ENCODE data around the gene ZBTB20. TPM values are rescaled to one million over a fixed set of nuclear protein-coding genes. Genes with fewer than 3 reads are reported as not detected.
A peak's percentile ranks its signal among the peaks of the same experiment; 100 is the strongest.
"Not testable (repeated sequence)": the region's sequence is repeated elsewhere in the genome, so short reads cannot be mapped to it uniquely, and the experiment has no call there.

Gene ZBTB20
- total RNA-seq, 1 experiment from 2014 or later, result 0.62 TPM

GRCh38 chr3:115111632-115112031, 35.5 kb downstream of the ZBTB20 start:
- DNase-seq, result no peak
- no peak overlapping the region for H3K4me3 ChIP-seq (ENCODE audit: insufficient read depth, low read depth, low read length)

GRCh38 chr3:115110830-115111229, 36.3 kb downstream of the ZBTB20 start:
- no peak for DNase-seq
- no peak overlapping the region for H3K4me3 ChIP-seq (ENCODE audit: insufficient read depth, low read depth, low read length)
- no peaks in the 10 kb centered on the region for H3K36me3 ChIP-seq (replicated peaks; ENCODE audit: control insufficient read depth, insufficient read depth, low read length)
- no peaks in the 10 kb centered on the region for H3K27me3 ChIP-seq (ENCODE audit: control insufficient read depth, insufficient read depth, low read length)

More at GRCh38 chr3:115111632-115112031, 35.5 kb downstream of the ZBTB20 start:
- no peaks in the 10 kb centered on the region for H3K27me3 ChIP-seq (ENCODE audit: control insufficient read depth, insufficient read depth, low read length)
- H3K36me3 ChIP-seq (replicated peaks; ENCODE audit: control insufficient read depth, insufficient read depth, low read length), result no peaks in the 10 kb centered on the region

GRCh38 chr3:115110066-115110465, 37.0 kb downstream of the ZBTB20 start:
- DNase-seq; H3K4me3 ChIP-seq (ENCODE audit: insufficient read depth, low read depth, low read length); H3K27me3 ChIP-seq (ENCODE audit: control insufficient read depth, insufficient read depth, low read length); H3K36me3 ChIP-seq (replicated peaks; ENCODE audit: control insufficient read depth, insufficient read depth, low read length): not testable (repeated sequence)

GRCh38 chr3:115108614-115109013, 38.5 kb downstream of the ZBTB20 start:
- Histone ChIP-seq H3K4me3 (ENCODE audit: insufficient read depth, low read depth, low read length) (no peak overlapping the region), H3K36me3 (replicated peaks; ENCODE audit: control insufficient read depth, insufficient read depth, low read length) (no peaks in the 10 kb centered on the region), H3K27me3 (ENCODE audit: control insufficient read depth, insufficient read depth, low read length) (no peaks in the 10 kb centered on the region)
- DNase-seq, result no peak

- Histone ChIP-seq H3K36me3 (replicated peaks; ENCODE audit: control insufficient read depth, insufficient read depth, low read length) (no peaks in the 10 kb centered on the region), H3K4me3 (ENCODE audit: insufficient read depth, low read depth, low read length) (no peak overlapping the region), H3K27me3 (ENCODE audit: control insufficient read depth, insufficient read depth, low read length) (no peaks in the 10 kb centered on the region)
- DNase-seq, result no peak
Observed at GRCh38 chr3:115102046-115102445, 45.0 kb downstream of the ZBTB20 start.

GRCh38 chr3:115100806-115101205, 46.3 kb downstream of the ZBTB20 start:
- Histone ChIP-seq H3K27me3 (ENCODE audit: control insufficient read depth, insufficient read depth, low read length) (no peaks in the 10 kb centered on the region), H3K36me3 (replicated peaks; ENCODE audit: control insufficient read depth, insufficient read depth, low read length) (no peaks in the 10 kb centered on the region), H3K4me3 (ENCODE audit: insufficient read depth, low read depth, low read length) (no peak overlapping the region)
- no peak for DNase-seq

GRCh38 chr3:115099986-115100571, 47.0 kb downstream of the ZBTB20 start:
- Histone ChIP-seq H3K27me3 (ENCODE audit: control insufficient read depth, insufficient read depth, low read length) (no peaks in the 10 kb centered on the region), H3K4me3 (ENCODE audit: insufficient read depth, low read depth, low read length) (no peak overlapping the region), H3K36me3 (replicated peaks; ENCODE audit: control insufficient read depth, insufficient read depth, low read length) (no peaks in the 10 kb centered on the region)
- no peak for DNase-seq

- Histone ChIP-seq H3K27me3 (ENCODE audit: control insufficient read depth, insufficient read depth, low read length) (no peaks in the 10 kb centered on the region), H3K4me3 (ENCODE audit: insufficient read depth, low read depth, low read length) (no peak overlapping the region), H3K36me3 (replicated peaks; ENCODE audit: control insufficient read depth, insufficient read depth, low read length) (no peaks in the 10 kb centered on the region)
- no peak for DNase-seq
Observed at GRCh38 chr3:115099134-115099985, 47.7 kb downstream of the ZBTB20 start.

GRCh38 chr3:115098354-115099073, 48.6 kb downstream of the ZBTB20 start:
- no peak for DNase-seq
- no peaks in the 10 kb centered on the region for H3K27me3 ChIP-seq (ENCODE audit: control insufficient read depth, insufficient read depth, low read length)
- no peaks in the 10 kb centered on the region for H3K36me3 ChIP-seq (replicated peaks; ENCODE audit: control insufficient read depth, insufficient read depth, low read length)
- H3K4me3 ChIP-seq (ENCODE audit: insufficient read depth, low read depth, low read length), result no peak overlapping the region

- no peaks in the 10 kb centered on the region for H3K27me3 ChIP-seq (ENCODE audit: control insufficient read depth, insufficient read depth, low read length)
- no peaks in the 10 kb centered on the region for H3K36me3 ChIP-seq (replicated peaks; ENCODE audit: control insufficient read depth, insufficient read depth, low read length)
- DNase-seq, result no peak
- H3K4me3 ChIP-seq (ENCODE audit: insufficient read depth, low read depth, low read length), result no peak overlapping the region
Observed at GRCh38 chr3:115095236-115095635, 51.9 kb downstream of the ZBTB20 start.

- peak; percentile 15 for DNase-seq
- Histone ChIP-seq H3K4me3 (ENCODE audit: insufficient read depth, low read depth, low read length) (no peak overlapping the region), H3K27me3 (ENCODE audit: control insufficient read depth, insufficient read depth, low read length) (no peaks in the 10 kb centered on the region), H3K36me3 (replicated peaks; ENCODE audit: control insufficient read depth, insufficient read depth, low read length) (no peaks in the 10 kb centered on the region)
Observed at GRCh38 chr3:115092220-115092791, 54.8 kb downstream of the ZBTB20 start.

GRCh38 chr3:115090712-115091111, 56.4 kb downstream of the ZBTB20 start:
- Histone ChIP-seq H3K36me3 (replicated peaks; ENCODE audit: control insufficient read depth, insufficient read depth, low read length) (no peaks in the 10 kb centered on the region), H3K4me3 (ENCODE audit: insufficient read depth, low read depth, low read length) (no peak overlapping the region), H3K27me3 (ENCODE audit: control insufficient read depth, insufficient read depth, low read length) (no peaks in the 10 kb centered on the region)
- no peak for DNase-seq

GRCh38 chr3:115089481-115089880, 57.6 kb downstream of the ZBTB20 start:
- no peaks in the 10 kb centered on the region for H3K27me3 ChIP-seq (ENCODE audit: control insufficient read depth, insufficient read depth, low read length)
- no peaks in the 10 kb centered on the region for H3K36me3 ChIP-seq (replicated peaks; ENCODE audit: control insufficient read depth, insufficient read depth, low read length)
- no peak for DNase-seq
- H3K4me3 ChIP-seq (ENCODE audit: insufficient read depth, low read depth, low read length), result no peak overlapping the region

GRCh38 chr3:115087512-115087911, 59.6 kb downstream of the ZBTB20 start:
- Histone ChIP-seq H3K27me3 (ENCODE audit: control insufficient read depth, insufficient read depth, low read length) (no peaks in the 10 kb centered on the region), H3K36me3 (replicated peaks; ENCODE audit: control insufficient read depth, insufficient read depth, low read length) (no peaks in the 10 kb centered on the region), H3K4me3 (ENCODE audit: insufficient read depth, low read depth, low read length) (no peak overlapping the region)
- DNase-seq, result no peak
